HG03342 (cell line): Measurements from ENCODE around the gene GRK7.
"Not testable (repeated sequence)": the region's sequence is repeated elsewhere in the genome, so short reads cannot be mapped to it uniquely, and the experiment has no call there.

Experiments
- ATAC-seq: cut with Tn5 transposase; IDR thresholded peaks from one replicate; pipeline ENCODE4 v1.9.1; 2021; ENCODE audit warnings: mild to moderate bottlenecking, moderate library complexity; ENCODE audit not compliant: unreplicated experiment

GRK7 gene

GRCh38 chr3:141793476-141794260 lies 30.5 kb downstream of the GRK7 start:
- no peak for ATAC-seq

- ATAC-seq: no peak
Observed at GRCh38 chr3:141795276-141795675, 32.1 kb downstream of the GRK7 start.

- no peak for ATAC-seq
Observed at GRCh38 chr3:141795741-141796080, 32.5 kb downstream of the GRK7 start.

GRCh38 chr3:141796081-141796888 lies 33.1 kb downstream of the GRK7 start:
- ATAC-seq: peak; percentile 94

- no peak for ATAC-seq
Observed at GRCh38 chr3:141796889-141797781, 33.9 kb downstream of the GRK7 start.

- ATAC-seq: no peak
Observed at GRCh38 chr3:141797819-141798447, 34.7 kb downstream of the GRK7 start.

GRCh38 chr3:141798448-141798845 lies 35.2 kb downstream of the GRK7 start:
- ATAC-seq: no peak

GRCh38 chr3:141802316-141803077 lies 39.3 kb downstream of the GRK7 start:
- no peak for ATAC-seq

- ATAC-seq: not testable (repeated sequence)
Observed at GRCh38 chr3:141803538-141803937, 40.3 kb downstream of the GRK7 start.

GRCh38 chr3:141804447-141804777 lies 41.2 kb downstream of the GRK7 start:
- ATAC-seq: no peak

- ATAC-seq: no peak
Observed at GRCh38 chr3:141804778-141805639, 41.8 kb downstream of the GRK7 start.

- ATAC-seq: no peak
Observed at GRCh38 chr3:141807277-141808033, 44.2 kb downstream of the GRK7 start.

- no peak for ATAC-seq
Observed at GRCh38 chr3:141808586-141808985, 45.4 kb downstream of the GRK7 start.

- ATAC-seq: no peak
Observed at GRCh38 chr3:141810161-141810560, 47.0 kb downstream of the GRK7 start.

GRCh38 chr3:141811348-141811747 lies 48.1 kb downstream of the GRK7 start:
- ATAC-seq: no peak

GRCh38 chr3:141812084-141812483 lies 48.9 kb downstream of the GRK7 start:
- ATAC-seq: no peak

- ATAC-seq: no peak
Observed at GRCh38 chr3:141812586-141812985, 49.4 kb downstream of the GRK7 start.
